Brain microvascular endothelial cell (primary cell): ENCODE measurements around the gene TCF7L2.
A peak's percentile ranks its signal among the peaks of the same experiment; 100 is the strongest.

Source experiments
- DNase-seq: peaks from one replicate; pipeline ENCODE4 v3.0.0-alpha.2; 2020
- H3K27ac ChIP-seq: fragments of 250-450 bp; sonication (Bioruptor Pico); 2 replicates; pipeline ENCODE4 v1.5.1; 2020; ENCODE audit warnings: mild to moderate bottlenecking, moderate library complexity
- H3K27me3 ChIP-seq: fragments of 250-450 bp; sonication (Bioruptor Pico); replicated peaks from 2 replicates; pipeline ENCODE4 v1.5.1; 2020; ENCODE audit warnings: mild to moderate bottlenecking
- H3K36me3 ChIP-seq: fragments of 250-450 bp; sonication (Bioruptor Pico); replicated peaks from 2 replicates; pipeline ENCODE4 v1.5.1; 2020; ENCODE audit warnings: mild to moderate bottlenecking
- H3K4me3 ChIP-seq: 2 replicates; pipeline ENCODE4 v1.5.1; 2011; ENCODE audit warnings: low read depth, mild to moderate bottlenecking, control low read depth, low read length, moderate library complexity
- CTCF ChIP-seq: IDR thresholded peaks from 2 replicates; pipeline ENCODE4 v1.5.1; 2011; ENCODE audit warnings: low read depth, mild to moderate bottlenecking, moderate library complexity, low read length, control low read depth, inconsistent platforms; ENCODE audit errors: missing control alignments
- in situ Hi-C: cut with HindIII; loops from 2 replicates; pipeline ENCODE4 v1.10.0; 2017; ENCODE audit warnings: low sequenced_read_pairs, low pct_ligation_motif_present

The TCF7L2 gene

DNA sequence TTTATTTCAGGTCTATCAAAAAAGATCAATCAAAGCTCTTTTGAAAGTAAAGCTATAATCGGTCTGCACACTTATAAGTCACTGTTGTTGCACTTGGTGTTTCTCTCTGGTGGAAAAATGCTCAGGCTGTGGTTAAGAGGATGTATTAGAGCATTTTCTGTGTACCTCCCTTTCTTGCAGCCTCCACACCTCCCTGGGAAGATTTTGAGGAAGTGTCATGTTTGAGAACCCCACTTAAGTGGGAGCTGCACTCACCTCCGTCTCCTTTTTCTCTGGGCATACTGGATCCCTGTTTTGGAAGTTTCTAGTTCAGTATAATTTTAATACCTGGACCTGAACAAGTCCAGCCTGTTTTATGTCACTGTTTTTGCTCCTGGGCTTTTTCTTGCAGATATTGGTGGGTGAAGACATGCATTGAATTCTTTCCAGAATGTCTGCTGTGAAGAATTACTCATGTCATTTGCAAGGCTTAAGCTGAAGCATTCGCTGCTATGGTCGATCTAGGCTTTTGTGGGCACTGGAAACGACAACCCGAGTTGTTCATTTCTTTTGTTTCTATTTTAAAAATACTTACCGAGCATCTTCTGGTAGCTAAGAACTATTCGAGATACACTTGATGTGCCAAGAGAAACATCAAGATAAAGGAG is 36.6 kb downstream of the TCF7L2 start:
- DNase-seq = peak; percentile 17
- in situ Hi-C loops = no loop called here
- Histone ChIP-seq H3K4me3 (no peak overlapping the region), H3K27me3 (no peaks in the 10 kb centered on the region), H3K36me3 (no peaks in the 10 kb centered on the region), H3K27ac (no peak overlapping the region)
- TF ChIP-seq CTCF = no peak

- in situ Hi-C loops = no loop called here
- no peak for DNase-seq
- no peak for TF ChIP-seq CTCF
- H3K36me3 ChIP-seq = no peaks in the 10 kb centered on the region
- no peaks in the 10 kb centered on the region for H3K27me3 ChIP-seq
- no peak overlapping the region for H3K27ac ChIP-seq
- no peak overlapping the region for H3K4me3 ChIP-seq
Observed at GRCh38 chr10:112988839-112989406, 38.9 kb downstream of the TCF7L2 start.

DNA sequence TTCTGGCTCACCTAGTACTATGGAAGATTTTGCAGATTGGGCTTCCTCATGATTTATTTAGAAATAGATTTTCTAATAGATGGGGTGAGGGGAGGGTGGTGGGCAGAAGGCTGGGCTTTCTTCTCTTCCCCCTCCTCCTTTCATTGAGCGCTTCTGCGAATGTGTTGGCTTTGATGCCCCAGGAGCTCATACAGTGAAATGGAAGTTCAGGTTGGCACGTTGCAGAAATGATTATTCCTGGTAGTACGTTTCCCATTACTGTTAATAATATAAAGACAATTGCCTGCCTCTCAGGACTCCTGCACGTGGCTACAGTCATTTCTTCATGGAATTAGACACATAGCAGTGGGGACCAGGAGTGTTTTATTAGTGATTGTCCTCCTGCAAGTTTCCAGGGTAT is 39.8 kb downstream of the TCF7L2 start:
- Histone ChIP-seq H3K27ac (no peak overlapping the region), H3K4me3 (no peak overlapping the region), H3K36me3 (no peaks in the 10 kb centered on the region), H3K27me3 (no peaks in the 10 kb centered on the region)
- in situ Hi-C loops = no loop called here
- no peak for TF ChIP-seq CTCF
- DNase-seq = no peak

DNA sequence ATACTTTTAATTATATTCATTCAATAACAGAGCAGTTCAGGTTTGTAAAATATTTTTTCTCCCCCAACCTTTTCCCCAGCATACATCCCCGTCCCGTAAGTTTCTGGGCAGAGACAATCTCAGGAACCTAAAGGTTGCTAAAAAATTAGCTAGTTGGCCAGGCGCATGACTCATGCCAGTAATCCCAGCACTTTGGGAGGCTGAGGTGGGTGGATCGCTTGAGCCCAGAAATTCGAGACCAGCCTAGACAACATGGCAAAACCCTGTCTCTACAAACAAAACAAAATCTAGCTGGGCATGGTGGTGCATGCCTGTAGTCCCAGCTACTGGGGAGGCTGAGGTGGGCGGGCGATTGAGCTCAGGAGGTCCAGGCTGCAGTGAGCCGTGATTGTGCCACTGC is 40.2 kb downstream of the TCF7L2 start:
- in situ Hi-C loops = no loop called here
- peak; percentile 16 for DNase-seq
- no peak for TF ChIP-seq CTCF
- Histone ChIP-seq H3K36me3 (no peaks in the 10 kb centered on the region), H3K27ac (no peak overlapping the region), H3K27me3 (no peaks in the 10 kb centered on the region), H3K4me3 (no peak overlapping the region)

- Histone ChIP-seq H3K27ac (no peak overlapping the region), H3K27me3 (no peaks in the 10 kb centered on the region), H3K4me3 (no peak overlapping the region), H3K36me3 (no peaks in the 10 kb centered on the region)
- DNase-seq = no peak
- in situ Hi-C loops = no loop called here
- no peak for TF ChIP-seq CTCF
Observed at GRCh38 chr10:112991888-112992491, 41.9 kb downstream of the TCF7L2 start.
